ENCODE measurements around the gene RBM7.
A peak's percentile ranks its signal among the peaks of the same experiment; 100 is the strongest.

The RBM7 gene

DNA sequence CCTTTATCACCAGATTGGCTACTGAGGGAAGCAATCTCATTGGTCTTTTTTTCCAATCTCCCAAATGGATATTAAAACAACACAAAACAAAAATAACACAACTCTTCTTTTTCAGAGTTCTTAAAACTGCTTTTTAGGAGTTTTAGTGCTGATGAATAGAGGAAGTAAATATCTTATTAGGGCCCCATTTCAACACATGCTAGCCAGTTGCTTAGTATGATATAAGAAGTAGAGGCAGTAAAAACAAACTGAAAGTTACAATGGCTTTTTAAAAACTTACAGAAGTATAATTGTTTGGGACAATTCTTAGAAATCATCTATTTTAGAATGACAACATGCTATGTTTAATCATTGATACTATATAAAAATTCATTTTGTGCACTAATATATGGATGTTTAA, 3.5 kb upstream of the RBM7 start:
- no peak for DNase-seq (ENCODE audit: low read depth)

DNA sequence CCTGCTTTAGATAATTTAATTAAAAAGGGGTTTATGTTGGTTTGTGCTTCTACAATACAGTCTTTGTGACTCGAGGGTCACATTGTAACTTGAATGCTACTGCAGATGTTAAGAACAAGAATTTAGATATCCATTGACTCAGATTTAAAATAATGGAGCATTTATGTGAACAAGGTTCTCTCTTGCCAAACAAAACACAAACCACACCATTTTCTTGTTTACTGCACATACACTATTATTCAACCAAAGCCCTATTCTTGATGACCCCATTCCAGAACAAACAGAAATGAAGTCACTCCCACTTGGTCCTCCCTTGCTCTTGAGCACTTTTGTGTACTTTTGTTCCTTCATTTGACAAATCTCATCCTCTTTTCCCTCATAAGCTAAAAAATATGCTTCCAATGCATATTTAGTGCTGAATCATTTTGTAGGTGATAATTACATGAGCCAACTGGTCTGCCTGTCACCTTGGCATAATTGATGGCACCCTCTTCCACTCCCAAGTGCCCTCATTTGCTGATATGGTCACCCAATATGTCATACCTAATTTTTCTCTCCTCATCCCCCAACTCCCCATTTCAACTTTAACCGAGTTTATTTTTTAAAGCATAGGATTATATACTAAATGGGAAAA, 3.0 kb upstream of the RBM7 start:
- no peak for DNase-seq (ENCODE audit: low read depth)

DNA sequence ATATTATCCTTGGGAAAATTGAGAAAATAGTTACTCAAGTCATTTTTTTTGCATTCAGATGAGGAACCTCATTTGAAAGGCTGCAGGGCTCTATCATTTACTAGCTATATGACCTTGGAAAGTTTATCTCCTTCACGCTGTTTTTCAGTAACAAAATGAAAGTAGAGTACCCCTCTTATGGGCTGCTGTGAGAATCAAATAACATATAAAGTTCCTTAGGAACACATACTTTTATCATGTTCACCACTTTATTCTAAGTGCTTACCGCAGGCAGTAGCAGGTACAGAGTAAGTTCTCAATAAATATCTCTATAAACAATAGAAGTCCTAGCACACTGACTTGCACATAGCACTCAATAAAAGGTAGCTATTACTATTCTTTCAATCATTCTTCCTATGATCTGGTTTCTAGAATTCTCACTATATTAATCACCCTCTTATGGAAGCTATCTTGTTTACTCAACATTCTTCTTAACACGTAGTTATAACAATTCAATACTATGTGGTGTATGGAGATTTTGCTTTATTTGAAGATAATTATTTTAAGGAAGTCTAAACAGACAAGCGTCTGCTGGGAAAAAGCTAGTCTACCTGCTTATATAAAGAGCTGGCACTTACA, 2.1 kb upstream of the RBM7 start:
- DNase-seq (ENCODE audit: low read depth) = no peak

DNA sequence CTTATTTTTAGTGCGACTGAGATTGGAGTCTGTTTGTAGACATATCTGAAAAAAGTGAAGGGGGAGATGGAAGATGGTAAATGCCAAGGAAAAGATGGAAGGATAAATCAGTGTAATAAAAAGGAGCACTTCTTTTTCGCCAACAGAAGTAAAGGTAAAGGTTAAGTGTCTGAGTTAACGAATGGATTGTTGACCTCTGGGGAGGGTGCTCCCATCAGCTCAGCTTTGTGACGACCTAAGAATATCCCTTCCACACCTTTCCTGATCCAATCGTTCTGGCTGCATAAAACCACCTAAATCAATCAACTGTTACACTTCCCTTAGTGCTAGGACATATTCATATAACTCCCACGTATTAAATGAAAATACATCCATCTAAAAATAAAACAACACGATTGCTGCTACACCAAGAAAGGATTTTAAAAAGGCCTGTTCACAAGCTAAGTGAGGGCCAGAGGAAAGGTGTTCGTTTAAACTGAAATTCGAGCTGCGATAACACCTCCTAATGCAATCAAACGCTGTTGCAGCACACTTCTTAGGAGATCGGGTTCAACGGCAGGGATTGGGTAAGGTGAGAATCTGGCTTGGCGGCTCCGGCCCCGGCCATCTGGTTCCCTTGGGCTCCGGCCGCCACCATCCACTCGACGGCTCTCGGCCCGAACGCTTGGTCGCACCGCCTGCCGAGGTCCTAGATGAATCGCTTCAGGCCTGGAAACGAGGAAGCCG, 813 bp upstream of the RBM7 start:
- DNase-seq (ENCODE audit: low read depth) = no peak

DNA sequence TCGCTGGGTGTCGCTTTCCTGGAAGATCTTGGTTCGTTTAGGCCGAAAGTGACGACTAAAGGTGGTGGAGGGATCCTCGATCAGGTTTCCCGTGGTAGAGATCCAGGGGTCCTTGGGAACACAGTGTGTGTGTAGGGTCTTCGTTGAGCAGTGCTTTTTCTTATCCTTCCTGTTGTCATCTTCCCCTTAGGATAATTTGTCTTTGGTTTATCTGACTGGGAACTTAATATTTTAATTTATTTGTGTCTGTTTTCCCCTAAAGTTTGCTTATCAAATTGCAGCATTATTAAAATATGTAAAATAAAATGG, 403 bp downstream of the RBM7 start:
- no peak for DNase-seq (ENCODE audit: low read depth)

DNA sequence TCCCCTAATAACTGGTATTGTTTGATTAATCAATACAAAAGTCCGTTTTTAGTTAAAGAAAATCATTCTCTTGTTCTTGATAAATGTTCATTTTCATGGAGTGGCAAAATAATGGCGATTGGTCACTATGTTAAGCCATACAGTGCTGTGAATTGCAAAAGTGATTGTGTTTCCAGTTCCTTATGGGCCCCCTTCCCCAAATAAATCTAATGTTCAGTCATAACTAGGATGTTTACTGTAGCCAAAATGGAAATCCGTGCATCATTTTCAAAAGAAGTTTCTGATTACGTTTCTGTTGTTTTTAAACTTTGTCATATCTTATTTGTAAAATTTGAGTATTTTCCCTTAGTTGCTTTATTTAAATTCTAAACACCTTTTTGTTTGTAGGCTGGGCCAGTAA, 845 bp downstream of the RBM7 start:
- no peak for DNase-seq (ENCODE audit: low read depth)

DNA sequence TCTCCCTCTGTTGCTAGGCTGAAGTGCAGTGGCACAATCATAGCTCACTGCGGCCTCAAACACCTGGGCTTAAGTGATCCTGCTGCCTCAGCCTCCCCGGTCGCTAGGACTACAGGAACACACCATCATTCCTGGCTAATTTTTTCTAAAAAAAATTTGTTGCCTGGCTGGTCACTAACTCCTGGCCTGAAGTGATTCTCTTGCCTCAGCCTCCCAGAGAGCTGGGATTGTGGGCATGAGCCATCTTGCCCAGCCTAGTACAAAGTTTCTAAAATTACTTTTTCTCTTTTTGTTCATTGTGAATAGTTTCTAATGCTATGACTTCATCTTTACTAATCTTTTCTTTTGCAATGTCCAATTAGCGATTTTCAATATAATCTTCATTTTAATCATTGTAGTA, 12.5 kb downstream of the RBM7 start:
- DNase-seq (ENCODE audit: low read depth) = no peak

DNA sequence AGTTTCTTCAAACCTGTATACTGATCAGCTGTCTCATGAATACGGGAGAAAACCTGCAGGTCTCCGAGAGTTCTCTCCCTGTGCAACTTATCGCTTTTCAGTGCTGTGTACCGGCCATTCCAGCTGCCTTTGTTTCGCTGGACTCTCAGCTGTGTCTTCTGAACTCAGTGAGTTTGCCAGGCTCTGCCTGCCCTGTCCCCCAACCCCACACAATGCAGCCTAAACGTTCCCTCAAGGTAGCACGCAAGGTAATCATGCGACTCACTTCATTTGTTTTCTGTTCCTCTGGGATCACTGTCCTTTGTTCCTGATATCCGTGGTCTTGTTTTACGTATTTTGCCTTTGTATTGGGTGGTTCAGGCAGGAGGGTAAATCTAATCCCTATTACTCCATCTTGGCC, 13.5 kb downstream of the RBM7 start:
- no peak for DNase-seq (ENCODE audit: low read depth)

DNA sequence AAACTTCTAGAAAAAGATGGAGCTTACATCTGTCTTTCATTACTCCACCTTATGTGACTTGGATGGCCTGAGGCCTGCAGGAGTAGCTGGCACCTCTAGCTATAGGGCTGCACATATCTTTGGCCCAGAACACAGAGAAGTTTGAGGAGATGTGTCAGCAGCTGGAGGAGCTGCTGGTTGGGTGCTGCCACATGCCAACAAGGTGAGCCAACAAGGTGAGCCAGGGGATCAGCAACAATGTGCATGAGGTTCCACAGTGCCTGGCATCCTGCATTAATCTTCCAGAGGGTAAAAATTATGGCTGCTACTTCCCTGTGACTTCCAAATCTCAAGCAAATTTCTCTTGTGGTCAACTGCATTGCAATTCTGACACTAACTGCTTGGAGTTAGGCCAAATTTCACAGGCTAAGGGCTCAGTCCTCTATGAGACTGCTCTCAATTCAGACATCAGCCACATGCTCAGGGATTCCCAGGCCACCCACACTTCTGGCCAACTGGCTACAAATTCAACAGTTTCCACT, 16.0 kb downstream of the RBM7 start:
- DNase-seq (ENCODE audit: low read depth) = no peak

DNA sequence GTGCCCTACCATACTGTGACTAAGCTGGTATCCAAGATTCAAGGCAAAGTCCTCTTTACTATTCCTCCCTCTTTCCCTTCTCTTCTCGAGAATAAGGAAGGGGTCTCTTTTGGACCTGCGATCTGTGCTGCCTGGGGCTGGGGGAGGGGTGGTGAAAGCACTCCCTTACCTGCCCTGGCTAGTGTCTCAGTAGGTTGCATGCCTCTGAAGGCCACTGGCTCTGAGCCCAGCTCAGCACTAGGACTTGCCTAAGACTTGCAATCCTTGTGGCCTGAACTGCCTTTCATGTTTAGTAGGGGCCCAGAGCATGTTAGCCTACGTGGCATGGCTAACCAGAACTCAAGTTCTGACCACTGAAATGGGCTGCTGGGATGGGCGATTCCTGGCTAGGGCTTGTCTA, 25.8 kb downstream of the RBM7 start:
- DNase-seq (ENCODE audit: low read depth) = no peak

DNA sequence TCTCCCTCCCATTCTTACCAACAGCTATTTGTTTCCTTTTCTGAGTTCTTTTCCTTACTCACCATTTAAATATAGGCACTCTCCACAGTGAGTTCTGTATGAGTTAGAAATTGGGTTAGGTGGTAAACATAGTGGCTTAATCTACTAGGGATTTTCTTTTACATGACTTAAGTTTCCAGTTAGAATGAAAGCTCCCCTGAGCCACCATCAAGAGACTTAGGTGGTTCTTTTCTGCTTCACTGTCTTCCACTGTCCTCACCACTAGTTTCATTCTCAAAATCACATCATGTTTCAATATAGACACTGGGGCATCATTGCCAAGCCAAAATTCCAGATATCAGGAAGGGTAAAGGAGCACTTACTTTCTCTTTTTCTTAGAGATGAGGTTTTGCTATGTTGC, 29.8 kb downstream of the RBM7 start:
- DNase-seq (ENCODE audit: low read depth) = no peak

DNA sequence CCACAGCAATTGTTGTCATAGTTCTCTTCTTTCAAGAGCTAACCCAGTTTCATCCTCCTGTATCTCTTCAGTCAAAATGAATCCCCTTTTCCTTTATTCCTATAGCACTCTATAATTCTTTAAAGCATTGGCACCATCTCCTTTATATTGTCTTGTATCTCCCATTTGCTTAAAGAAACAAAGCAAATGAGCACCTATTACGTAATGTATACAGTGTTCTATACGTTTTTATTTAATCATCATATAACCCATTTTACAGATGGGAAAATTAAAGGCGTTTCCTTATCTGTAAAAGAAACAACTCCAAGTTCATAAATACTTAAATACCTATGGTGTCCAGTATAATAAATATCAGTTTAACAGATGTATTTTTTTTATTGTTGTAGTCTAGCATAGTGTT, 32.4 kb downstream of the RBM7 start:
- DNase-seq (ENCODE audit: low read depth) = no peak

DNA sequence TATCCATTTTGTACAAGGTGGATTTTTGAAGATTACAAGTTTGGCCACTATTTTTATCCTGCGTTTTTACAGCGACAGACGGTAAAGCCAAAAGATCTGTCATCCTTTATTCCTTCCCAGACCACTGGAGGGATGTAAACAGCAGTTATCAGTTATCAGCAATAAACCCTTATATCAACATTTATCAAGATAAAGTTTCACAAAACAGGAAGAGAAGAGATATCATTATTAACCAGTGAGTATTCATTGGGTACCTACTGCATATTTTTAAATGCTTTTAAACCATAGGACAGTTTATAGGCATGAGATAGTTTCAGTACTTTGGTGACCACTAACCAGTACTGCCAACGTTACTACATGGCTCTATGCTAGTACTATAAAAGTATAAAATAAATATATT, 32.9 kb downstream of the RBM7 start:
- no peak for DNase-seq (ENCODE audit: low read depth)

DNA sequence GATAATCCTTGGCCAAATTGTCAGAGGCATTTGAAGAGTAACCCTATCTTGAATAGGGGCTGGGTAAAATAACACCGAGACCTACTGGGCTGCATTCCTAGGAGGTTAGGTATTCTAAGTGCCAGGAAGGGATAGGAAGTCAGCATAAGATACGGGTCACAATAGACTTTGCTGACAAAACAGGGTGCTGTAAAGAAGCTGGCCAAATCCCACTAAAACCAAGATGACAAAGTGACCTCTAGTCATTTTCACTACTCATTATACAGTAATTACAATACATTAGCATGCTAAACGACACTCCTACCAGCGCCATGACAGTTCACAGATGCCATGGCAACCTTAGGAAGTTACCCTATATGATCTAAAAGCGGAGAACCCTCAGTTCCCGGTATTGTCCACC, 37.8 kb downstream of the RBM7 start:
- DNase-seq (ENCODE audit: low read depth) = no peak

DNA sequence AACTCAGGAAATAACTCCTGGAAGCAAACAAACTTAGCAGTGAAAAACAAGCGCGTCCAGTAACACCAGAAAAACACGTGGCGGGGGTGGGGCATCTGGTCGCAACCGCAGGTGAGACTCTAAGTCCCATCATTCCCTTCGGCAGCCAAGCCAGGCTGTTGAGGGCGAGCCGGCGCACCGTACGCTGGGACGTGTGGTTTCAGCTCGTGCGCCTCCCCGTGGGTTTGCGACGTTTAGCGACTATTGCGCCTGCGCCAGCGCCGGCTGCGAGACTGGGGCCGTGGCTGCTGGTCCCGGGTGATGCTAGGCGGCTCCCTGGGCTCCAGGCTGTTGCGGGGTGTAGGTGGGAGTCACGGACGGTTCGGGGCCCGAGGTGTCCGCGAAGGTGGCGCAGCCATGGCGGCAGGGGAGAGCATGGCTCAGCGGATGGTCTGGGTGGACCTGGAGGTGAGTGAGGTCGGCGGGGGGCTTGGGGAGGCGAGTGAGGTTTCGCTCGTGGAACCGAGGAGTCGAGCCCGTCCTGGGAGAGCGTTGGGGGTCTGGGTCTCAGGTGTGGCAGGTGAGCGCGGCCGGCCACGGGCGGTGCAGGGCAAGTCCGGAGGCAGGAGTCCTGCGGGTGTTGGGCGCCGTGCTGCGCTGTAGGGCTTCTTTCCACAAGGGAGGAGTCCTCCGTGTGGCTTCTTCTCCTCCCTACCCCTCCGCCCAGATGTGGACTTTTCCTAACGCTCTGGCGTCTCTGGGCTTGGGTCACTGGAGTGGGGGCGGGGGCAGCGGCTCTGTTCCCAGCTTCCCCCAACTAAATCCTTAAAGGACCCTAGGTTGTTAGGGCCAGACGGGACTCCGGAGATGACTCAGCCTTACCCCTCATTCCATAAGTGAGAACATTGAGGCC, 39.0 kb downstream of the RBM7 start, which contains the start of gene REXO2:
Gene REXO2 (plus strand): TSS at position 239 of the 892 bp plus-strand sequence. CDS start 62 bp downstream, at position 301.
- peak; percentile 92 for DNase-seq (ENCODE audit: low read depth)

DNA sequence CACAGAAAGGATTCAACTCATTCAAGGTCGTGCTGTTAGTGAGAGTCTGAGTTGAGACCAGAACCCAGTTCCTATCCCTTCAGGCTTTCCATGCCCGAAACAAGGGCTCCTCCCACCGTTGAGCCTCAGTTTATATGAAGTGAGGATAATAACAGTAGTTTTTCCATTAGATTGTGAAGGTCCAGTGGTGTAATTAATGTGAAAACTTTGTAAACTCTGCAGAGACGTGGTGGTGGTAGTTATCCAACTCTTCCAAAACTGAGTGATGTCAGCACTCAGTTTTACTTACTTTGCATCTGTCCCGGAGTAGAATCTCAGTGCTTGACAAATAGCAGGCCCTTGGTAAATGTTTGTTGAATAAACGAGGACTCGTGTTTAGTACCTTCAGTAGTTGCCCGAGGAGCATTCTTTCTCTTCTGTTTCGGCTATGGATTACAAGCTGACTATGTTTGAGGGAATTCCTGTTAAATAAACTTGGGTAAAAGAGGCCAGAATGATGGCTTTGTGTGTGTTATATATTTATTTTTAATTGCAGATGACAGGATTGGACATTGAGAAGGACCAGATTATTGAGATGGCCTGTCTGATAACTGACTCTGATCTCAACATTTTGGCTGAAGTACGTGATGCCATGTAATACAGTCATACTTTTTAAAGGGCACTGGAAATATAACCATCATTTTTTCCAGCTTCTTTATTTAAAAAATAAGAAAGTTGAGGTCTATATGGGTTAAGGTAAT, 39.8 kb downstream of the RBM7 start:
- no peak for DNase-seq (ENCODE audit: low read depth)

DNA sequence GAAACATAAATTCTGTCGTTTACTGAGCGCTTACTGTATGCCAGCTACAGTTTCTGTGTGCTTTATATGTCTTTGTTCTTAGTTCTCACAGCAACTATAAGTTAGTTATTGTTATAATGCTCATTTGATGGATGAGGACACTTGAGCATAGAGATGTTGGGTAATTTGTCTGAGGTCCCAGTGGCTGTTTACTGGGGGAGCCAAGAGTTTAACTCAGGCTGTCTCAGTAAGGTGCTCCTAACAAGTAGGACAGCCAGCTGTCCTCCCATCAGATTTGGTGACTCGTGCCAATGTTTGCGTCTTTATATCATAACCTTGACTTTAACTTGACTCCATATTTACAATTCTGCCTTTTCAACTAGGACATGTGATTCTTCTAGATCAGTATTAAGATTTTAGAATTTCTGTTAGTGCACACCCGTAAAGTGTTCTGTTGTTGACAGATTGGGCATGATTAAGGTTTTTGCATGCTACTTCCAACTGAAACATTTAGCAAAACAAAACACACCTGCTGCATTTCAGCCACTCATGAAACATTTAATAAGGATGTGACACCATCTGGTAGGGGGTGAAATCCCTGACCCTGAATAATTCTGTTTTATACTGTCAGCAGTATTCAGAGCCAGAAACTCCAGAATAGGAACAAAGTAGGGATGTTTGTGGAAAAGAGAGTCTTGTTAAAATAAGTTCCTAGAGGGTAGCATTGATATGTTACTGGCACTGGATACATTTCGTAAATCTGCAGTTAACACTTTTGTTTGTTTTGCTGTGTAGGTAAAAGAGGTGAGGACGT, 40.7 kb downstream of the RBM7 start:
- no peak for DNase-seq (ENCODE audit: low read depth)

DNA sequence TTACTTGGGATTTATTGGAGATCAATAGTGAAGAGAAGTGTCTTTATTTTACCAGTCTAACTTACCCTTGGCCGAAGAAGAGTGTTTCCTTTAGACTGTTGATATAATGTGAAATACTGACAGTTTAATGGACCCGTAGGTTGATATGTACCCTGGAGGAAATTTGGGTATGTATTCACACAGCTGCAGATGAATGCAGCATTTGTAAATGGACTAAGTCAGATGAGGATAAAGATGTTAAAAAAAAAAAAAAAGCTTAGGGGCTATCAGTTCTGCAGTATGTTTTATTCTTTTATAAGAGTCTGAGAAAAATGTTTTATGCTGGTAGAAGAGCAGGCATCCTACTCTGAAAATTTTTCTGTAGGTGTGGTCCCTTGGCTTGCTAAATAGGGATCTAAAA, 41.5 kb downstream of the RBM7 start:
- no peak for DNase-seq (ENCODE audit: low read depth)

DNA sequence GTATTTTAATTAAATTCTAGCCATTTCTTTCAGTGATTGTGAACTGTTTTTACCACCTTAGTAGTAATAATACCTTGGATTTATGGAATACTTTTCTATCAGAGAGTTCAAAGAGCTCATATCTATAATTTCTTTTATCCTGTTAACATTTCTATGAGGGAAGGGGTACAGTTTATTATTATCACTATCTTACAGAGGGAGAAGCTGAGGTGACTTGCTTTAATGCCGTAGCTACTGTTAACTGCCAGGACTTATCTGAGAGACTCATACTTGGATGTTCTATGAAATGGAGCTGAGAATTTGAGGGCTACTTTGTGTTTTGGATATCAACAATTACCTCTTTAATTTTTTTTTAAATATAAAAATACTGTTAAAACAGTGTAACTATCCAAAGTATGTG, 42.1 kb downstream of the RBM7 start:
- no peak for DNase-seq (ENCODE audit: low read depth)

DNA sequence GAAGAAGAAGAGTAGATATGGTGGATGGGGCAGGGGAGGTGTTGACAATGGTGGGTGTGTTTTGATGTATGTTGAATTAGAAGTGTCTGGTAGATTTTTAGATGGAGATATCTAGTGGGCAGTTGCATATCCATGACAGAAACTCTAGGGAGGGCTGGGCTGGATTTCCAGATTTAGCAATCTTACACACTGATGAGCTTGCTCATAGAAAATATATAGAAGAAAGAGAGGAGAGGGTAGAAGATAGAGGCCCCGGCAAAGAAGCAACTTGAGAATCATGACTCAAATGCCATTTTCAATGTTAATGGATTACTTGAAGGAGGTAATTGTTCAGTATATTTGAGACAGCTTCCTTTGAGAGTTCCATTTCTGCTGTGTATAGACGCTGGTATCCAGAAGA, 47.0 kb downstream of the RBM7 start:
- no peak for DNase-seq (ENCODE audit: low read depth)

DNA sequence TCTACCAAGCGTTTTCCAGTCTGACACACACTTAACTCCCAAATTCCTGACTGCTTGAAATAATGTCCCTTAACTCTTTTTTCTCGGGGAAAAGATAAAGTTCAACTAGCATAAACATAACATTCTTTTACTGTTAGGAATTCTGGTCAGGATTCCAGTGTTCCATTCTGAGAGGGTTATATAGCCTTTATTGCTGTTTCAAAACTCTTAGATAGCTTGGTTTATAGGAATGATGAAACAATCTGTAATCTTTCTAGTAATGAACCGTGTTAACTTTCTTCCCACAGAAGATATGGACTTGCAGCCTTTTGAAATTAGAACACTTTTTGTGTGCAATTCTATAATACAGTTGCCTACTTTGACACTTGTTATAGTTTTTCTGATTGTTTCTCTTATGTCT, 47.4 kb downstream of the RBM7 start:
- no peak for DNase-seq (ENCODE audit: low read depth)

All from stimulated activated CD4-positive, alpha-beta T cell treated with anti-CD3 and anti-CD28 coated beads, Interleukin-2, amount 100 ng/mL, for 4 hours (primary cell).